ENCODE measurements around the gene TMEM258.

DNA sequence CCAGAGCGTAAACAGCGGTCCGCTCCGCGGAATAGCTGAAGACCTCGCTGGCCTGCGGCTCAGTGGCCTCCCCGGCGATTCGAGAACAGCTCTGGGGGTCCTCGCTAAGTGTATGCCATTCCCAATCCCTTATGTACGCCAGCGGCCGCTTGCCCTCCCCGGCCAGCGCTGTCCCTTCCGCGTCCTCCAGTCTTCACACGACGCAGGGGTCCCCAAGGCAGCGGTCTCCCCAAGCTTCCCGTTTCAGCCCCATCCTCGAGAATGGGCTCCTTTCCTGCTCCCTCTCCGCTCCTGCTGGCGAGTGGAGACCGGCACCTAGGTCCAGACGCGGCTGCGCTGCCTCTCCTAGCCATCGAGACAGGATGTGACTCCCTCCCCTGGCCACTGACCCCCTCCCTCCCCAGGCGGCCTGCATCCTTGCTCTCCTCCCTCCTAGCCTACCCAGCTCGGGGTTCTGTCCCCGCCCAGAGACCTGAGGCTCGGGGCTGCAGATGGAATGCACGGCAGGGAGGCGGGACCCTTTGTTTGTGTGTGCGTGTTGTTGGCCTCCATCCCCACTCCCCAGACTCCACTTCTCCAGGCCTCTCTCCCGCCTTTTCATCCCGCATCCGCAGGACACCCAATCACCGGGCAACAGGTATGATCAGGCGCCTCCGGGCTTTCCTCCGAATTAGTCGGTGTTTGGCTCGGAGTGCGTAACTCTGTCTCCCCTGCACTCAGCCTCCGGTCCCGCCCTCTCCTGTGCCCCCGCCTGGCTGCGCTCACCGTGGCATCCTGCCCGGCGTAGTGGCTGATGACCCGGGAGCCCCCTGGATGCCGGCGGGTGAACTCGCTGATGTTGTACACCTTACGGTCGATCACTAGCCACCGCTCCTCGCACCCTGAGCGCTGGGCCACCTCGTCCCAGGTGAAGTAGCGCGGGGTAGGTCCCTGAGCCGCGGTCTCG is 23.7 kb upstream of the TMEM258 start:
- TF ChIP-seq SNAI2 (CRISPR knock-in tag; IDR thresholded peaks at IDR 0.05) (no peak), ARNTL (CRISPR knock-in tag; IDR thresholded peaks at IDR 0.05; ENCODE audit: borderline replicate concordance, low read depth) (no peak), TCF4 (CRISPR knock-in tag; IDR thresholded peaks at IDR 0.05; ENCODE audit: borderline replicate concordance) (no peak), ZFP3 (CRISPR knock-in tag; IDR thresholded peaks at IDR 0.05) (no peak), TOX (CRISPR knock-in tag; IDR thresholded peaks at IDR 0.05; ENCODE audit: borderline replicate concordance) (no peak), ESRRG (CRISPR knock-in tag; IDR thresholded peaks at IDR 0.05) (no peak), BACH2 (CRISPR knock-in tag; IDR thresholded peaks at IDR 0.05; ENCODE audit: borderline replicate concordance) (no peak), PPARA (CRISPR knock-in tag; IDR thresholded peaks at IDR 0.05; ENCODE audit: borderline replicate concordance) (no peak), CSDC2 (CRISPR knock-in tag; IDR thresholded peaks at IDR 0.05) (no peak), ZNF70 (CRISPR knock-in tag; IDR thresholded peaks at IDR 0.05) (no peak)
- TF ChIP-seq, protein P1, sequence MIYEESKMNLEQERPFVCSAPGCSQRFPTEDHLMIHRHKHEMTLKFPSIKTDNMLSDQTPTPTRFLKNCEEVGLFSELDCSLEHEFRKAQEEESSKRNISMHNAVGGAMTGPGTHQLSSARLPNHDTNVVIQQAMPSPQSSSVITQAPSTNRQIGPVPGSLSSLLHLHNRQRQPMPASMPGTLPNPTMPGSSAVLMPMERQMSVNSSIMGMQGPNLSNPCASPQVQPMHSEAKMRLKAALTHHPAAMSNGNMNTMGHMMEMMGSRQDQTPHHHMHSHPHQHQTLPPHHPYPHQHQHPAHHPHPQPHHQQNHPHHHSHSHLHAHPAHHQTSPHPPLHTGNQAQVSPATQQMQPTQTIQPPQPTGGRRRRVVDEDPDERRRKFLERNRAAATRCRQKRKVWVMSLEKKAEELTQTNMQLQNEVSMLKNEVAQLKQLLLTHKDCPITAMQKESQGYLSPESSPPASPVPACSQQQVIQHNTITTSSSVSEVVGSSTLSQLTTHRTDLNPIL (CRISPR knock-in tag; IDR thresholded peaks at IDR 0.05; ENCODE audit: low read depth) = no peak
- TF ChIP-seq, protein P2, sequence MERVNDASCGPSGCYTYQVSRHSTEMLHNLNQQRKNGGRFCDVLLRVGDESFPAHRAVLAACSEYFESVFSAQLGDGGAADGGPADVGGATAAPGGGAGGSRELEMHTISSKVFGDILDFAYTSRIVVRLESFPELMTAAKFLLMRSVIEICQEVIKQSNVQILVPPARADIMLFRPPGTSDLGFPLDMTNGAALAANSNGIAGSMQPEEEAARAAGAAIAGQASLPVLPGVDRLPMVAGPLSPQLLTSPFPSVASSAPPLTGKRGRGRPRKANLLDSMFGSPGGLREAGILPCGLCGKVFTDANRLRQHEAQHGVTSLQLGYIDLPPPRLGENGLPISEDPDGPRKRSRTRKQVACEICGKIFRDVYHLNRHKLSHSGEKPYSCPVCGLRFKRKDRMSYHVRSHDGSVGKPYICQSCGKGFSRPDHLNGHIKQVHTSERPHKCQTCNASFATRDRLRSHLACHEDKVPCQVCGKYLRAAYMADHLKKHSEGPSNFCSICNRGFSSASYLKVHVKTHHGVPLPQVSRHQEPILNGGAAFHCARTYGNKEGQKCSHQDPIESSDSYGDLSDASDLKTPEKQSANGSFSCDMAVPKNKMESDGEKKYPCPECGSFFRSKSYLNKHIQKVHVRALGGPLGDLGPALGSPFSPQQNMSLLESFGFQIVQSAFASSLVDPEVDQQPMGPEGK (CRISPR knock-in tag; IDR thresholded peaks at IDR 0.05; ENCODE audit: borderline replicate concordance) = no peak; the same call in 1 of the 2 replicates
- TF ChIP-seq, protein P3, sequence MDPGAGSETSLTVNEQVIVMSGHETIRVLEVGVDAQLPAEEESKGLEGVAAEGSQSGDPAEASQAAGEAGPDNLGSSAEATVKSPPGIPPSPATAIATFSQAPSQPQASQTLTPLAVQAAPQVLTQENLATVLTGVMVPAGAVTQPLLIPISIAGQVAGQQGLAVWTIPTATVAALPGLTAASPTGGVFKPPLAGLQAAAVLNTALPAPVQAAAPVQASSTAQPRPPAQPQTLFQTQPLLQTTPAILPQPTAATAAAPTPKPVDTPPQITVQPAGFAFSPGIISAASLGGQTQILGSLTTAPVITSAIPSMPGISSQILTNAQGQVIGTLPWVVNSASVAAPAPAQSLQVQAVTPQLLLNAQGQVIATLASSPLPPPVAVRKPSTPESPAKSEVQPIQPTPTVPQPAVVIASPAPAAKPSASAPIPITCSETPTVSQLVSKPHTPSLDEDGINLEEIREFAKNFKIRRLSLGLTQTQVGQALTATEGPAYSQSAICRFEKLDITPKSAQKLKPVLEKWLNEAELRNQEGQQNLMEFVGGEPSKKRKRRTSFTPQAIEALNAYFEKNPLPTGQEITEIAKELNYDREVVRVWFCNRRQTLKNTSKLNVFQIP (CRISPR knock-in tag; IDR thresholded peaks at IDR 0.05; ENCODE audit: borderline replicate concordance, low read depth) = no peak
